Sciatic nerve (tissue), 2 donors: ENCODE data around the gene TBC1D5. TPM values are rescaled to one million over a fixed set of nuclear protein-coding genes. Genes with fewer than 3 reads are reported as not detected.

Experiments
- ATAC-seq: fragments of 200-7000 bp; cut with Tn5 transposase; one replicate; pipeline ENCODE4 v1.9.1; 2020; ENCODE audit warnings: mild to moderate bottlenecking, moderate library complexity
- DNase-seq: peaks from one replicate; pipeline ENCODE4 v3.0.0-alpha.2; 2020; ENCODE audit warnings: low spot score
- intact Hi-C: fragments of 100-400 bp; cut with DNase I; formaldehyde crosslinking; loops from one replicate; pipeline ENCODE4 v1.14.2; 2022
- total RNA-seq: library from RNA; stranded (reverse); fragmentation: NEBNext Ultra II Directional; extraction: Animal tissue kit (Norgen Biotek cat#: 25700); gene quantifications from one replicate; pipeline ENCODE4 v1.2.1, GENCODE V29; 2021
- donor health status: DM: no; HTN: no; CAD: no.
- donor health status: DM: no; HTN: no; CAD: no.

Gene TBC1D5
- total RNA-seq, 1 donor from 2014 or later: 82.6 TPM

DNA sequence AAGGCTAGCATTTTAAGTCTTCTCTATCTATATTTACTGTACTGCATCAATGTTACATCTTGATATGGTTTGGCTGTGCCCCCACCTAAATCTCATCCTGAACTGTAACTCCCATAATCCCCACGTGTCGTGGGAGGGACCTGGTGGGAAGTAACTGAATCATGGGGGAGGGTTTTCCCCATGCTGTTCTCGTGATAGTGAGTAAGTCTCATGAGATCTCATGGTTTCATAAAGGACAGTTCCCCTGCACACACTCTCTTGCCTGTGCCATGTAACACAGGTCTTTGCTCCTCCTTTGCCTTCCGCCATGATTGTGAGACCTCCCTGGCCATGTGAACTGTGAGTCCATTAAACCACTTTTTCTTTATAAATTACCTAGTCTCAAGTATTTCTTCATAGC, 161.5 kb downstream of the TBC1D5 start:
- intact Hi-C loops: no loop called here
- DNase-seq (no peak), ATAC-seq (no peak)

DNA sequence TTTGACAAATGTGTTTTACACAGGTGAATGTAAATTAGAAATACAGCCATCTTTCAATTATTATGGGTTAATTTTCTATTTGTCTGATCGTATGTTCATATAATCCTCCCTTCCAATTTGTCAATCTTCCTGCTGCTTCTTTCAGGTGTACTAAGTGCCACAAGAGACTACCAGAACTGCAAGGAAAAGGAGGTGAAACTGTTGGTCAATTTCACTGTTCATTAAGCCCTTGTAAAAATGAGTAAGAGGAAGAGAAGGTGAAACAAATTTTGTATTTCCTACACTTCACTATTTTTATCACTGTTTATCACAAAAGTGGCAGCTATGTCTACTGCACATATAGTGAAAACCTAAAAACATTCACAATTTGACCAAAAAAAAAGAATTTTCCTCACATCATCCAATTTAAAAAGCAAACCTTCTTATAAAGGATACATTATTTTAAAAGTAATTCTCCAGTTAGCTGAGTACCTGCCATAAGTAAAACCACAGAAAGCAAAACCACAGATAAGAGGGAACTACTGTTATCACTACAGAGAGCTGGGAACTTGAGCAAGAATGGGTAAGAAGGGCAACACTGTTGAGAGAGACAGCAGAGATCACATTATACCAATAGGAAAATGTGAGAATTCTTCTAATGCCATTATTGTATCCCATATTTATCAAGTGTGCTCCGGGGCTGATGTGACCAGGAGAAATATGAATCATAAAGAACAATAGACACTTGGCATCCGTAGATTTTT, 163.0 kb downstream of the TBC1D5 start:
- DNase-seq (no peak), ATAC-seq (no peak)
- intact Hi-C loops: no loop called here

DNA sequence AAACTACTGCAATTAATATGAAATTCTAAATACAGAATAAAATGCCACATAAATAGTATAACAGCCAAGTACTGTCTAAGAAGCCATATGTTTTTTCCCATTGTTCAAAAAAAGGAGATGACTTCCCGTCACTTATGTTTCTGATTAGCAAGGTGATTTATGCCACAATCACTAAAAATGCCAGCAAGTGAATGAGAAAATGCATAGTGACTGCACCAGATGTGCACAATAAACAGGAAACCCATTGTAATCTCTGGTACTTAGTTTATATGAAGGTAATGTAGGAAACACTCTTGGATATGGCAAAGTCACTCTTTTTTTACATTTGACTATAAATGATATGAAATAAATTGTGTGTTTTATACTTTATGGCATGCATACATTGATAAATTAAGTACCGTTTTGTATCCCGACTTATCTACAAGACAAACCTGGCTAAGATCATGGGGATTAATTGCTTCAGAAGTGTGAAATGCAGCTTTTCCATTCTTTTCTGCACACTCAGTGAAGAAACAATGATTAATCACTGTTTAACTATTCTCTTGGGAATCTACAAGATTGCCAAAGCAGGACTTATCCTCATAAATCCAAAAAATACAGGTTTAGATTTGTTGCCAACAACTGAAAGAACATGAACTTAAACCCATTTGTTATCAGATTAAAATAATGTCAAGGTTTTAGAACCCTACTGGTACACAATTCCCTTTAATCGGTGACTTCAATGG, 164.5 kb downstream of the TBC1D5 start:
- no peak for ATAC-seq

DNA sequence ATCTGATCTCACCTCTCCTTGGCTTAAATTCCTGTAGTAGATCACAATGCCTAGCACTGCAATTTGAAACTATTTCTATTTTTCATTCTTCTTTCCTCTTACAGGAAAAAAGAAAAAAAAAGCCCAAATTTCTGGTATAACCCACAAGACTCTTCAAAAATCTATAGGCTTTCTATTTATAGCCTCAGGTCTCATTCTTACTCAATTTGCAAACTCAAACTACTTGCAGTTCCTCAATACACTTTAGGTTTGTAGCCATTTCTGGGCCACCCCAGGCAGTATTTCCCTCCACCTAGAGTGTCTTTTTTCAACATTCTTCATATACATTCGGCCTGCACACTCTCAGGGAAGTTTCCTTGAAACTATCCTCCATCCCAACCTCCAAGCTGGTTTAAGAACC, 169.0 kb downstream of the TBC1D5 start:
- ATAC-seq: no peak
- no peak for DNase-seq
- intact Hi-C loops: no loop called here

More for the DNA sequence above, 164.5 kb downstream of the TBC1D5 start:
- intact Hi-C loops: no loop called here
- no peak for DNase-seq

DNA sequence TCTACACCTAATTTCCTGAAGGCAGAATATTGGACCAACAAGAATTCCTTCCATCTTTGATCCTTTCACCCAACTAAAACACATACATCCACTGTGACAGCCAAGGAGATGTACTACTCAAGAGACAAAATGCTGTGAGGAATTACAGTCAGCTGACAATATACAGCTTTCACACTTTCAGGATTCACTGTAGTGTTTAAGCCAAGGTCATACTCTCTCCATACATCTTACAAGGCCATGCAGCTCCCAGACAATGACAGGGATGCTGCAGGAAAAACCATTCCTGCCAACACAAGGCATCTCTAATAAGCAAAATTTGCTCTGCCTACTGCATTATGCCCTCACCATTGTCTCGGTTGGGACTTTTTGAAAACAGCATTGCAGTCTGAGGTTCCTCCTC, 170.7 kb downstream of the TBC1D5 start:
- intact Hi-C loops: no loop called here
- ATAC-seq (no peak), DNase-seq (no peak)

DNA sequence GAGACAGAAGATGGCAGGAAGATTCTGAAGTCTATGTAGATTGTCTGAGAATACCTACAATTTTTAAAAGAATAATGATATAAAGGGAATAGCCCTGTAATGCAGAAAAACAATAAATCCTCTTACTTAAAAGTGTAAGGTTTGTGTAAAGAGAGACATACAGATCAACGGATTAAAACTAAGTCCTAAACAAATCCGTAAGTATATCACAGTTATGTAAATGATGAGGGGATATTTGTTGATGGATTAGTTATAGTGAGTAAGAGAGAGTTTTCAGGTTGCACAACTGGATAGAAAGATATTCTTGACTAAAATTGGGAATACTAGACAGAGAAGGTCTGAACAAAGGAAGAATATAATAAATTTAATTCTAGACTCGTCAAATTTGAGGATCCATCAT, 179.6 kb downstream of the TBC1D5 start:
- no peak for DNase-seq
- no peak for ATAC-seq
- intact Hi-C loops: no loop called here

DNA sequence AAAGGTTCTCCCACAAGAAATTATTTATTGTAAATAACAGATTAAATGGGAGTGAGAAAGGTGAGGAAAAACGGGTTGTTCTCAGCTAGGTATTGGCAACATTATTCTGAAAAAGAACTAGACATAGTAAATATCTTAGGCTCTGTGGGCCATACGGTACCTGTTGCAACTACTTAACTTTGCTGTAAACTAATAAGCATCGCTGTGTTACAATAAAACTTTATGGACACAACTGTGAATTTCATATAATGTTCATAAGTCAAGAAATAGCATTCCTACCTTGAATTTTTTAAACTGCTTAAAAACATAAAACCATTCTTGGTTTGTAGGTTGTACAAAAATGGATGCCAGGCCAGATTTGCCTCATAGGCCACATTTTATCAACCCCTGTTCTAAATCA, 183.9 kb downstream of the TBC1D5 start:
- DNase-seq: no peak
- no peak for ATAC-seq
- intact Hi-C loops: no loop called here

DNA sequence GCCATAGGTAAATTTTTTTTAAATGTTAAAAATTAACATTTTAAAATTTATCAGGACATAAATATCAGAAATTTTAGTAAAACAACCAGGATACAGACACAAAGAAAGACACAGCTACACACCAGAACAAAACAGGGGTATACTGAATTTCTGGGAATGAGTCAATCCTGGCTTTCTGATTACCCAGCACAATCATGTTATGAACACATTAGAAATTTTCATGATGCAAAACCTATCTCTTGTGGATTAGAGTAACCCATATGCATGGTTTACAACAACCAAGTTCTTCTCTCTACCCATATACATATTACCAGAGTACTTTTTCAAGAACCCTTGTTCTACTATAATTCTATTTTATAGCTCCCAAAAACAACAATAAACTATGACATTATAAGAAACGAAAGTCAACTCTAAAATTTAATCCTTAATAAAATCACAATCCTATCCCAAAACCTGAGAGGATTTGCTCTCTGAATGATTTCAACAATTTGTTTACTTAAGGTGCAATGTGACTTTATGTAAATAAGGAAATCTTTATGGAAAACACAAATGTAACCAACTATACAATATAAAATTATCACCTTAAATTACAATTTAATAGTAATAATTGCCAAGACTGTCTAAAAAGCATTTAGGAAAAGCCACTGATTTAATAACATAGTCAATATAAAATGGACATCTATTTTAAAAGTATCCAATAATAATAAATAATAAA, 184.5 kb downstream of the TBC1D5 start:
- ATAC-seq (no peak), DNase-seq (no peak)
- intact Hi-C loops: no loop called here

DNA sequence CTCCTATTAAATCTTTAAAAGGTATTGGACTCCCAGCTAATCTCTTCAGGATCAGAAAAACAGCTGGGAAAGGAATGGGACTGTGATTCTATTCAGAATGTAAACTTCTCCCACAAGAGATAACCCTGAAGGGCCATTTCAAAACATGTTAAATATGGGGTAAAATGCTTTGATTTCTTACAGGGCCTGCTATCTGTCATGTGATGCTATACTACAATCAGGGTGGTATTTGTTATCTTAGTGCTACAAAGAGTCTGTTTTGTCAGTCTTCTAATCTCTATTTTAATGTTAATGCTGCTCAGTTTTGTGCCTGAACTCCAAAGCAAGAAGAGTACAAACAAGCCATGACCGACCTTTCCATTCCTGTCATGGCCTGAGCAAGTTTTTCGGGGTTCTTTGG, 186.9 kb downstream of the TBC1D5 start:
- intact Hi-C loops: no loop called here
- no peak for ATAC-seq
- DNase-seq: no peak

DNA sequence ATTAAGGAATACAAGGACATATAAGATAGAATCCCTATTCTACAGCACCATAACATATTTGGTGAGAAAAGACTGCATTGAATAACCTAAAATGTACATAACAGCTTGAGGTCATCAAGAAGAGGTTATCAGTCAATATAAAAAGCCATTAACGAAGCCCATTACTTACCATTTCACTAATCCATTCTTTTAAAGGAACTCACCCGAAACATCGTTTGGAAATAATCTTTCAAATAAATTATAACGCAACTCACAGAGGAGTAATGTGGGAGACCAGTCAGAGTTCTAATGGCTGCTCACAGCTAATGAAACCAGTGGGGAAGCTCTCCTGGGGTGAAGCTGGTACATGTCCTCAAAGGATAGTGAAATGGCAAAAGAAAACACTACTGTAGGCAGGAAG, 188.4 kb downstream of the TBC1D5 start:
- intact Hi-C loops: no loop called here
- no peak for ATAC-seq
- no peak for DNase-seq

DNA sequence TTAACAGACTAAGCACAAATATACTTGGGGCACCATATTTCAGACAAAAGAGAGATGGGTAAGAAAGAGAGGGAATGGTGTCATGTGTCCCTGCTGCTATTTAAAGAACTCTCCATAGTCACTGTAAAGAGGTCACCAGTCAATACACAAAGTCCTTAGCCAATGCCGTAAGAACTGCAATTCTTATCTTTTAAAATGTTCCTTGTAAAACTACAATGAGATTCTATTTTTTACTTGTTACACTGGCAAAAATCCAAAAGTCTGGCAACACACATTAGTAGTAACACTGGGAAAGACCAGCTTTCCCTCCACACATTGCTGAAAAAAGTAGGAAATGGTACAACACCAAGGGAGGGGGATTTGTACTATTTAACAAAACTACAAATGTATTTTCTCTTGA, 189.4 kb downstream of the TBC1D5 start:
- DNase-seq (no peak), ATAC-seq (no peak)
- intact Hi-C loops: no loop called here

DNA sequence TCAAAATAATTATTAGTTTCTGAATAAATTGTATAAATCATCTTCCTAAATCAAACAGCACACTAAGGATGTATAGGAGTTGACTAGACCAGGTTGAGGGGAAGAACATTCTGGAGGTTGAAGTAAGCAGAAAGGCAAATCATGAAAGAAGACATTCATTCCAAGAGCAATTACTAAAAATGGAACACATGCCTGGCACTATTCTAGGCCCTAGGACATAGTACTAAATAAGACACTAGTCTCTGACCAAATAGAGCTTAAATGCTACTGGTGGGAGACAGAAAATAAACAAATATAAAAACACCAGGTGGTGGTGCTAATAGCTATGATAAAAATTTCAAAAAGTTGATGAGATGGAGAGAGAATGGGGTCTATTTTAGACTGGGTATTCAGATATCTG, 190.1 kb downstream of the TBC1D5 start:
- intact Hi-C loops: no loop called here
- DNase-seq (no peak), ATAC-seq (no peak)

DNA sequence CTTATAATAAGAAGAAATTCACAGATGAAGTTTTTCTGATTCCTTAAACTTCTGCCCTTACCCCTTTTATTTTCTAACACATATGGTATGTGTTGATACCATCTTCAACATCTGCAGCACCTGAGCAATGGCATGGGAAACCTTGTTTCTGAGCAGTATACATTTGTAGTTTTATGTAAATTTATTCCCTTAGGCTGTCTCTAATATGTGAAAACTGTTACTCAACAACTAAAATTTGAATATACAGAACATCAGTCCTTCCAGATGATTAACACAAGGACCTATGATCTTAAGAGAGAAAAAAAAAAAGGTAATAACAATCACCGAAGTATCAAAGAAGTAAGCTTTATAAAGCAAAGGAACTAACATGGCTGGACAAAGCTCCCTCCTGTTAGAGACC, 190.5 kb downstream of the TBC1D5 start:
- no peak for ATAC-seq
- DNase-seq: no peak
- intact Hi-C loops: no loop called here

DNA sequence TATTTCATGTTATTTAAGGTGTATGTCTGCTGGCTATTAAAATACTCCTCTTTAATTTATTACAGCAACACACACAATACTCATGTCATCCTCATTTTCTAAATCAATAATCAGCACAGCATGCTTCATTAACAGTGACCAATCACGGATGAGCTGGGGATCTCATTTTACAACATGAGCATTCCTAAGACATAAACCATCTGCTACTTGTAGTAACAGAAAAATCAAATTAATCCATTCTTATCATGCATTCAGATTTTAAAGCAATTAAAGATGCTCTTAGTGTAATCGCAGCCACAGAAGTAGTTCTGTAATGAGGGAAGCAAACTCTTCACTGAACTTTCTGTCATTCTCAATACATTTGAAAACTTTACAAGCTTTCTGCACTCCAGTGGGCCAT, 191.1 kb downstream of the TBC1D5 start:
- ATAC-seq (no peak), DNase-seq (no peak)
- intact Hi-C loops: no loop called here

DNA sequence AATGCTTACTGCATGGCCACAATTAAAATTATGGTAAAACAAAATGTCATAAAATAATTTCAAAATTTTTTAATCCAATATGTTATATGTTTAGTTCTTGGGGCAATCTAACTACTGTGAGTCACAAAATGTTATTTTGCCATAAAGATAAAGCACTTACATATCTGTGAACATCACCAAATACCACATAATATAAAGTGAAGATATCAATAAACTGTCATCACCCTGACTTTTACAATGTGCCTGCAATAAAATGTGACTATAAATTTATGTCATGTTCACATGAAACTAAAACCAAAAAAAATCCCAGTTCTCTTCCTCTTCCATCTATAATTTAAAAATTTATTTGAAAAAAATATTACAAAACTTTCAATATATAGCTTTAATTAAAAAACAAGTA, 191.8 kb downstream of the TBC1D5 start:
- intact Hi-C loops: no loop called here
- no peak for DNase-seq
- ATAC-seq: no peak

DNA sequence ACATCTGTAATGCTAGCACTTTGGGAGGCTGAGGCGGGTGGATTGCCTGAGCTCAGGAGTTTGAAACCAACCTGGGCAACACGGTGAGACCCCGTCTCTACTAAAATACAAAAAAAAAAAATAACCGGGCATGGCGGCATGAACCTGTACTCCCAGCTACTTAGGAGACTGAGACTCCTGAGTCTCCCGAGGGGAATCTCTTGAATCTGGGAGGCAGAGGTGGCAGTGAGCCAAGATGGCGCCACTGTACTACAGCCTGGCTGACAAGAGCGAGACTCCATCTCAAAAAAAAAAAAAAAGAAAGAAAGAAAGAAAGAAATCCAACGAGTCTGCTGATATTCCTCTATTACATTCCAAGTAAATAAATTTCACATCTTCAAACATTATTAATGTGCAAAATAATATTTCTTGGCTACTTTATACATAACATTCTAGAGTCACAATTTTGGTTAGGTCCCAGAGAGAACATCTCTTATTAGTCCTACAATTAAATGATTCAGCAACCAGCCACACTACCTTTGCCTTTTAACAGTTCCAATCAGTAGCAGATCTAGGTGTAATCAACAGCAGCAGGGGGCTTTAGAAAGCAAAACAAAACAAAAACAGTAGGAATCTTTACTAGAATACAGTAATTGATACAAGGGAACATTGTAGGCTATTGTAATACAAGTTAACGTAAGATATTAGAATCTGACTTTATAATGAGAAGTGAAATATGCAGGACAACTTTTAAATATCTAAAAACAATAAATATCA, 195.8 kb downstream of the TBC1D5 start:
- no peak for ATAC-seq
- intact Hi-C loops: no loop called here
- no peak for DNase-seq

DNA sequence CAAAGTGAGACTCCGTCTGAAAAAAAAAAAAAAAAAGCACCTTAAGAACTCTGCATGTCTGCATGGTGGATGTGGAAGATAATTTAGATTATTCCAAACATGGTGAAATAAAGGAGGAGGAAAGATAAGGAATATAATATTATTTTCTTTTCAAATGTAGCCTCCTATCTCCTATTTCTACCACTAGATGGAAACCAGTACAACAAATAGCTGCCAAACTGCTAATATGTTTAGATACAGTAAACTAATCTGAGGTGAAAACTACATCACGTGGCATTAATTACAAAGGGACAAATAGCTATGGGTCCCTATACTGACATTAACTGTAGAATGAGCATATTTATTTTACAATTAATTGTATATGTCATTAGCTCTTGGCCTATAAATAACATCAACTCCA, 197.8 kb downstream of the TBC1D5 start:
- ATAC-seq (no peak), DNase-seq (no peak)
- intact Hi-C loops: no loop called here

DNA sequence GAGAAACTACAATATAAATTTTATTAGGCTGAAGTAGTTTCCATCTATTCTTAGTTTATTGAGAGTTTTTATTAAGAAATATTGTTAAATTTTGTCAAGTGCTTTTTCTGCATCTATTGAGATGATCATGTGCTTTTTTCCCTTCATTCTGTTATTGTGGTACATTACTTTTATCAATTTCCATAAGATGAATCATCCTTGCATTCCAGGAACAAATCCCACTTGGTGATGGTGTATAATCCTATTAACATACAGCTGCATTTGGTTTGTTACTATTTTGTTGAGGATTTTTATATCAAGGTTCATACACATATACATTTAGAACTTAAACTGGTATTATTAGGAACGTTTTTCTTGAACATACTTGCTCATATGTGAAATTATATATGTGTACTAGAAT, 199.8 kb downstream of the TBC1D5 start:
- intact Hi-C loops: no loop called here
- no peak for ATAC-seq

DNA sequence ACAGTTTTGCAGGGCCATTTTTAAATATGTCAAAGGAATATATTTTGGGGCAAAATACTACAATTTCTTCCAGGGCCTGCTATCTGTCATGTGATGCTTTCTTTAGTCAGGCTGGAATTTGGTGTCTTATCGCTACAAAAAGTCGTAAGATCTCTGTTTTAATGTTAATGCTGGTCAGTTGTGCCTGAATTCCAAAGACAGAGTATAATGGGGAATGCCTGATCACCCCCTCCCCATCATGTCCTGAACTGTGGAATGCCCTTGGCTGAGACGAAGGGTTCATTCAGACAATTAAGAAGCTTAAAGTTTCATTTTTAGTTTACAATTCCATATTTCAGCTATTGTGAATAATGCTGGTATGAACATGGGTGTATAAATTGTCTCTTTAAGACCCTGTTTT, 203.0 kb downstream of the TBC1D5 start:
- intact Hi-C loops: no loop called here
- no peak for ATAC-seq
- no peak for DNase-seq

More for the DNA sequence above, 199.8 kb downstream of the TBC1D5 start:
- DNase-seq: no peak

DNA sequence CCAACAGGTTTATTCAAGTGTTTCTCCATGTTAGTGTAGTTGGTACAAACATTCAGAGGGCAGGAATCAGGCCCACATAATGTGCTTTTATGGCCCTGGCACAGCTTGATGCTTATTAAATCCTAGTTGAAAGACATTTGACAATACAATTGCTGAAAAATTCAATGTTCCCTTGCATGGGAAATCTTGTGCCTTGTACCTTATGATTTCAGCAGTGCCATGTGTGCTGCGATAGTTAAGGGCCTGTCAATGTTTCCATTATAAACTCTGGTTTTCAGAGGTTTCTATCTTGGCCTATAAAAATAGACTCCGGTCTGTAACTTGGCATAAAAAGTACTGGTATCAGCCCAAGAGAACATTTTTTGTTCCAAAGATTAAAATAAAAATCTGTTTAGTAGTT, 207.2 kb downstream of the TBC1D5 start:
- intact Hi-C loops: no loop called here
- DNase-seq: no peak

More for the DNA sequence above, 207.2 kb downstream of the TBC1D5 start:
- ATAC-seq: peak; percentile 55
